CD14-positive monocyte (primary cell): Measurements from ENCODE around the gene PEX5. TPM values are rescaled to one million over a fixed set of nuclear protein-coding genes. Genes with fewer than 3 reads are reported as not detected.

ENCODE experiments used
- DNase-seq, 3 donors: peaks; one replicate each; pipeline ENCODE4 v3.0.0-alpha.2; 2011 to 2022
- H2AFZ ChIP-seq: 2 replicates; pipeline ENCODE4 v1.6.0; 2012; ENCODE audit warnings: mild to moderate bottlenecking, low read depth, low read length, inconsistent platforms; ENCODE audit not compliant: insufficient read depth, poor library complexity, severe bottlenecking
- H3K27ac ChIP-seq, 2 donors: 1 replicate in 1 of 2; 2 replicates in 1 of 2; pipeline ENCODE4 v1.5.1; 2012 to 2013; ENCODE audit warnings: low read length in 2 of 2, control low read depth in 1 of 2, inconsistent platforms in 1 of 2, low read depth in 1 of 2, mild to moderate bottlenecking in 1 of 2
- H3K27me3 ChIP-seq, 2 donors: one replicate each; pipeline versions ENCODE4 v1.6.0 to v1.6.1; 2011 to 2013; ENCODE audit warnings: low read length in 2 of 2; ENCODE audit not compliant: control insufficient read depth in 2 of 2, insufficient read depth in 2 of 2
- H3K36me3 ChIP-seq, 2 donors: replicated peaks in 1 of 2; 1 replicate in 1 of 2; 2 replicates in 1 of 2; pipeline versions ENCODE4 v1.5.1 to v1.6.1; 2012 to 2013; ENCODE audit warnings: low read length in 2 of 2, control low read depth in 1 of 2, inconsistent platforms in 1 of 2, mild to moderate bottlenecking in 1 of 2; ENCODE audit not compliant: insufficient read depth in 2 of 2, control insufficient read depth in 1 of 2
- H3K4me1 ChIP-seq, 2 donors: 1 replicate in 1 of 2; 2 replicates in 1 of 2; pipeline versions ENCODE4 v1.5.1 to v1.6.1; 2012 to 2013; ENCODE audit warnings: low read length in 2 of 2, control low read depth in 1 of 2, inconsistent platforms in 1 of 2, mild to moderate bottlenecking in 1 of 2, moderate library complexity in 1 of 2; ENCODE audit not compliant: insufficient read depth in 2 of 2, control insufficient read depth in 1 of 2
- H3K4me2 ChIP-seq: replicated peaks from 2 replicates; pipeline ENCODE3; 2012; ENCODE audit warnings: low read length, moderate library complexity, mild to moderate bottlenecking; ENCODE audit not compliant: poor library complexity, severe bottlenecking; ENCODE audit errors: extremely low read depth
- H3K4me3 ChIP-seq, 3 experiments: fragments of 200-600 bp in 1 of 3; sonication (generic) in 1 of 3; replicated peaks in 1 of 3; 1 replicate in 2 of 3; 2 replicates in 1 of 3; pipeline ENCODE4 v1.5.1; 2011 to 2013; ENCODE audit warnings: low read length in 3 of 3, mild to moderate bottlenecking in 3 of 3, control low read depth in 2 of 3, low read depth in 2 of 3, inconsistent platforms in 1 of 3, moderate library complexity in 1 of 3
- H3K79me2 ChIP-seq: 2 replicates; pipeline ENCODE4 v1.6.0; 2012; ENCODE audit warnings: mild to moderate bottlenecking, control low read depth, inconsistent platforms, low read length, moderate library complexity; ENCODE audit not compliant: insufficient read depth
- H3K9ac ChIP-seq: 2 replicates; pipeline ENCODE4 v1.6.0; 2017; ENCODE audit warnings: low read length, mild to moderate bottlenecking; ENCODE audit not compliant: insufficient read depth, poor library complexity, severe bottlenecking
- H3K9me3 ChIP-seq, 2 donors: replicated peaks in 1 of 2; 1 replicate in 1 of 2; 2 replicates in 1 of 2; pipeline versions ENCODE4 v1.5.1 to v1.6.1; 2012 to 2013; ENCODE audit warnings: low read length in 2 of 2, control low read depth in 1 of 2; ENCODE audit not compliant: control insufficient read depth in 1 of 2, insufficient read depth in 1 of 2
- H4K20me1 ChIP-seq: 2 replicates; pipeline ENCODE4 v1.6.0; 2012; ENCODE audit warnings: mild to moderate bottlenecking, low read length, control low read depth, moderate library complexity; ENCODE audit not compliant: insufficient read depth
- H3K27ac Mint-ChIP-seq, 7 donors: one replicate each; pipeline ENCODE4 v1.8.0; 2020; ENCODE audit warnings: mild to moderate bottlenecking in 7 of 7, mixed read lengths in 7 of 7, moderate library complexity in 6 of 7, inconsistent platforms in 2 of 7
- H3K27me3 Mint-ChIP-seq, 3 donors: one replicate each; pipeline ENCODE4 v1.8.0; 2021 to 2022; ENCODE audit warnings: low read depth in 3 of 3, mild to moderate bottlenecking in 3 of 3, mixed read lengths in 3 of 3, moderate library complexity in 3 of 3, inconsistent platforms in 1 of 3
- H3K36me3 Mint-ChIP-seq, 2 donors: one replicate each; pipeline ENCODE4 v1.8.0; 2020; ENCODE audit warnings: mixed read lengths in 2 of 2, inconsistent platforms in 1 of 2, mild to moderate bottlenecking in 1 of 2
- H3K4me1 Mint-ChIP-seq: one replicate; pipeline ENCODE4 v1.8.0; 2020; ENCODE audit warnings: mild to moderate bottlenecking, mixed read lengths
- H3K4me3 Mint-ChIP-seq, 2 donors: one replicate each; pipeline ENCODE4 v1.8.0; 2020; ENCODE audit warnings: mild to moderate bottlenecking in 2 of 2, mixed read lengths in 2 of 2, moderate library complexity in 1 of 2
- H3K9me3 Mint-ChIP-seq, 7 donors: one replicate each; pipeline ENCODE4 v1.8.0; 2020 to 2022; ENCODE audit warnings: mixed read lengths in 7 of 7, mild to moderate bottlenecking in 6 of 7, moderate library complexity in 6 of 7, inconsistent platforms in 2 of 7
- CTCF ChIP-seq: fragments of 200-600 bp; IDR thresholded peaks from one replicate; pipeline ENCODE4 v1.8.0; 2022; ENCODE audit warnings: antibody characterized with exemption, mild to moderate bottlenecking
- WGBS: methylation state at CpG from one replicate; pipeline ENCODE4 v1.1.5; 2013; ENCODE audit warnings: missing lambda C conversion rate; ENCODE audit not compliant: insufficient coverage; 5-methylcytosine and 5-hydroxymethylcytosine counted together
- intact Hi-C, 2 donors: fragments of 100-400 bp; cut with micrococcal nuclease; formaldehyde crosslinking; loops; one replicate each; pipeline versions ENCODE4 v1.15.0 to v1.15.1; 2023
- polyA plus RNA-seq, 3 donors: library from polyadenylated mRNA; depleted of rRNA in 1 of 3; unstranded in 2 of 3; stranded (reverse) in 1 of 3; fragments of 300-500 nt in 2 of 3; fragments of >200 nt in 1 of 3; fragmentation: Illumina TruSeq in 2 of 3; gene quantifications; 1 replicate in 2 of 3; 2 replicates in 1 of 3; pipeline ENCODE4 v1.2.3, GENCODE V29; 2012 to 2021

Gene PEX5
- polyA plus RNA-seq, 3 donors = 4.3 to 11.3 (median 7.1) TPM

- H3K27me3 ChIP-seq = peaks cover 0 to 4% of the 10 kb centered on the region in 2 donors
- H3K36me3 Mint-ChIP-seq = no peaks in the 10 kb centered on the region
- H4K20me1 ChIP-seq = no peaks in the 10 kb centered on the region
- no peak overlapping the region for H3K4me3 Mint-ChIP-seq
- no peaks in the 10 kb centered on the region for H3K4me1 Mint-ChIP-seq
- no peaks in the 10 kb centered on the region for H3K79me2 ChIP-seq
- no peak overlapping the region for H2AFZ ChIP-seq
- no peak overlapping the region for H3K27ac Mint-ChIP-seq
- DNase-seq = no peak
- H3K27ac ChIP-seq = no peak overlapping the region
- TF ChIP-seq CTCF = no peak
- no peak overlapping the region for H3K9ac ChIP-seq
- intact Hi-C loops = no loop called here
- peaks cover 22 to 66% (median 52%) of the 10 kb centered on the region in 7 donors for H3K9me3 Mint-ChIP-seq
- no peak overlapping the region for H3K4me2 ChIP-seq
- H3K4me1 ChIP-seq = no peaks in the 10 kb centered on the region
- H3K4me3 ChIP-seq = no peak overlapping the region
- H3K36me3 ChIP-seq = no peaks in the 10 kb centered on the region
- peaks cover 36 to 48% of the 10 kb centered on the region in 2 donors for H3K9me3 ChIP-seq
- peaks cover 2 to 5% (median 2%) of the 10 kb centered on the region in 3 donors for H3K27me3 Mint-ChIP-seq
These were observed 19.5 kb upstream of the PEX5 start for GRCh38 chr12:7169951-7170350.

- H3K4me1 ChIP-seq = no peaks in the 10 kb centered on the region
- H3K27ac ChIP-seq = no peak overlapping the region
- DNase-seq = no peak
- peaks cover 0 to 9% of the 10 kb centered on the region in 2 donors for H3K27me3 ChIP-seq
- H2AFZ ChIP-seq = no peak overlapping the region
- H3K36me3 ChIP-seq = no peaks in the 10 kb centered on the region
- no peak overlapping the region for H3K27ac Mint-ChIP-seq
- H3K4me3 Mint-ChIP-seq = no peak overlapping the region
- no peak for TF ChIP-seq CTCF
- peaks cover 19 to 64% (median 44%) of the 10 kb centered on the region in 7 donors for H3K9me3 Mint-ChIP-seq
- H3K9ac ChIP-seq = no peak overlapping the region
- H3K4me2 ChIP-seq = no peak overlapping the region
- no peaks in the 10 kb centered on the region for H4K20me1 ChIP-seq
- H3K4me3 ChIP-seq = no peak overlapping the region
- peaks cover 32 to 41% of the 10 kb centered on the region in 2 donors for H3K9me3 ChIP-seq
- intact Hi-C loops = no loop called here
- H3K36me3 Mint-ChIP-seq = no peaks in the 10 kb centered on the region
- WGBS = no CpG with 5 or more reads among the region's 1 CpG
- peaks cover 3 to 9% (median 5%) of the 10 kb centered on the region in 3 donors for H3K27me3 Mint-ChIP-seq
- no peaks in the 10 kb centered on the region for H3K79me2 ChIP-seq
- H3K4me1 Mint-ChIP-seq = no peaks in the 10 kb centered on the region
These were observed 17.6 kb upstream of the PEX5 start for GRCh38 chr12:7171854-7172253.
